ENCODE results near the gene QRFP.

DNA sequence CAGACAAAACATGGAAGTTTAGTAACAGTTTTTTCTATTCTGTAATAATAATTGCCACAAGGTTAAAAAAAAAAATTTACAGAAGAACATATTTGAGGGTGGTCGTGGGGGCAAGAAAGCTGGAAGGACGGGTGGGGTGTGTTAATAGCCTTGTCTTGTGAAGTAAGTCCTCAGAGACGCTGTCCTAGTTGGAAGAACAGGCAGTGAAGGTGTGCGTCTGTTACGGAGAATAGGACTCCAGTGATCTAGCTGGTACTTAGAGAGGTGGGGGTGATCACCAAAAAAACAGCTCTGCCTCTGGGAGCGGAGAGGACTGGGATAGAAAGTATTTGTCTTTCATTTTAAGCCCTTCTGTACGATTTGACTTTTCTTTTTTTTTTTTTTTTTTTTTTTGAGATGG lies 43.8 kb downstream of the QRFP start:
- TF ChIP-seq ZNF274 (IDR thresholded peaks at IDR 0.05; ENCODE audit: low read length): no peak
- TF ChIP-seq ZNF274 (tag by site-specific recombination; IDR thresholded peaks at IDR 0.05; ENCODE audit: borderline replicate concordance): no peak
- TF ChIP-seq ZNF449 (tag by site-specific recombination; IDR thresholded peaks at IDR 0.05): no peak

Data from HEK293 (cell line).